Stimulated activated CD8-positive, alpha-beta memory T cell treated with anti-CD3 and anti-CD28 coated beads, Interleukin-4, amount 100 ng/mL, for 24 hours (primary cell): ENCODE results near the gene PPIH.
"Not testable (repeated sequence)": the region's sequence is repeated elsewhere in the genome, so short reads cannot be mapped to it uniquely, and the experiment has no call there.

Experiments used
- DNase-seq: peaks from one replicate; pipeline ENCODE4 v3.0.0-alpha.2; 2020; ENCODE audit warnings: low read depth

The PPIH gene

GRCh38 chr1:42657981-42658876 lies at the start of gene PPIH:
PPIH (plus strand) TSS chr1:42658423; CDS start chr1:42658447, 24 bp downstream.
- DNase-seq = peak; percentile 95

DNA sequence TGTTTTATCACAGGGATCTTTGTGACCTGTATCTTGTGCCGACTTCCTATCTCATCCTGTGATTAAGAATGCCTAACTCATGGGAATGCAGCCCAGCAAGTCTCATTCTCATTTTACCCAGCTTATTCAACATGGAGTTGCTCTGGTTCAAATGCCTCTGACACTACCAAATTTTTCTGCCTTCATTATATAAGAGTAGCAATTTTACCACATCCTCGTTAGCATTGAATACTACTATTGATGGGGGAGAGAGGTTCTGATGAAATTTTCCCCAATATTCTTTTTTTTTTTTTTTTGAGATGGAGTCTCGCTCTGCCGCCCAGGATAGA lies 44.5 kb upstream of the PPIH start:
- no peak for DNase-seq

GRCh38 chr1:42618866-42619265 lies 39.4 kb upstream of the PPIH start:
- DNase-seq = no peak

DNA sequence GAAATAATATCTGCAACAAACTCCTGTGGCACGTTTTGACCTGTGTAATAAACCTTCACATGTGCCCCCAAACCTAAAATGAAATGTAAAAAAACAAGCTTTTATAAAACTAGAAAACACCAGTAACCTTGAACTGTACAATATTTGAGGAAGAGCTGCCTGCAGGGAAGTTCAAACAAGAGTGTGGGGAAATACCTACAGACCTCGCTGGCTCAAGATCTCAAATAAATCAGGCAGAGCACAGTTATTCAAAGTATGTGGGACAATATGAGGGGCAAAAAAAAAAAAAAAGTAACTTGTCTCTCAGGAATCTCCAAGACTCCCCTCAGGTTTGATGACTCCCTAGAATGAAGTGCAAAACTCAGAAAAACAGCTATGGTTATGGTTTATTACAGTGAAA lies 37.9 kb upstream of the PPIH start:
- DNase-seq = no peak

GRCh38 chr1:42621180-42621579 lies 37.0 kb upstream of the PPIH start:
- not testable (repeated sequence) for DNase-seq

- not testable (repeated sequence) for DNase-seq
These were observed 31.0 kb upstream of the PPIH start for GRCh38 chr1:42627205-42627604.

DNA sequence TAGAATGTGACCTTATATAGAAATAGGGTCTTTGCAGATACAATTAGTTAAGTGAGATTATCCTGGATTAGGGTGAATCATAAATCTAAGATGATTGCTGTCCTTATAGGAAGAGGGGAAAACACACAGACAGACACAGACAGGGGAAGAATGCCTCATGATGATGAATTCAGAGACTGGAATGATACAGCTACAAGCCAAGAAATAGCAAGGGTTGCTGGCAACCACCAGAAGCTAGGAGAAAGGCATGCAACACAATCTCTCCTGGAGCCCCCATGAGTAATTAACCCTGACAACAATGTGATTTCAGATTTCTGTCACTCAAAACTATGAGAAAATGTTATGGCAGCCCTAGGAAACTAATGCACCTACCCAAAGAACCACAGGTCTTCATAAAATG lies 19.1 kb upstream of the PPIH start:
- no peak for DNase-seq

DNA sequence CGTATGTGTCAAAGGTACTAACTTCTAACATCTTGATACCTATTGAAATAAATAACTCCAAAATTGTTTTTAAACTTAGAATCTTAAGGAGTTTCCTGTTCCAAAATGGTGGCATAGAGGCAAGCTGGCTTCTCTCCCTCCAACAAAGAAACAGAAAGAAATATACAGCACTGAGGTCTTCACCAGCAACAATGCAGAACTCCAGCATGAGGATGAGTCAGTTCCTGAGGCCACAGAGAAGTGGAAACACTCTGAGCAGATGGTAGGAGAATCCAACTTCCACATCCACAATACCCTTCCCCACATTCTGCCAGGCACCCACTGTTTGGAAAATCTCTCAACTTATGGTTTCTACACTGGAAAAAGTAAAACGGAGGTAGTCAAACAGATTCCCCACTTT lies 12.2 kb upstream of the PPIH start:
- no peak for DNase-seq

DNA sequence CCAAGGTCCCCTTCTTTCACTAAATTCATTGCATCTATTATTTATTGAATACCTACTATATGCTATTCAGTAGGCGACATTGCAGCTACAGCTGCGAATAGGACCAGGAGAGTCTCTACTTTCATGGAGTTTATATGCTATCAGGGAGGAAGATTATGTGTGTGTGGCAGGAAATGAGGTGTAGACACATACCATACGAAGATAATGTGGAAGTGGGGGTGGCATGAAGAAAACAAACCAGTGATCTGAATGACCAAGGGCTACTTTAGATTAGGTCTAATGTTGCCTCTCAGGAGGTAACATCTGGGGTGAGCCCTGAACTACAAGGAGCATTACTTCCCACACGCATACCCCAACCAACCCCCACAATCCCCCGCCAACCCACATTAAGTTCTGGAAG lies 1.0 kb upstream of the PPIH start:
- no peak for DNase-seq

GRCh38 chr1:42658877-42659337 lies 684 bp downstream of the PPIH start:
- DNase-seq = no peak

GRCh38 chr1:42660907-42661500 lies 2.8 kb downstream of the PPIH start:
- DNase-seq = no peak

GRCh38 chr1:42669936-42670335 lies 11.7 kb downstream of the PPIH start:
- no peak for DNase-seq

GRCh38 chr1:42670425-42670824 lies 12.2 kb downstream of the PPIH start:
- DNase-seq = no peak

DNA sequence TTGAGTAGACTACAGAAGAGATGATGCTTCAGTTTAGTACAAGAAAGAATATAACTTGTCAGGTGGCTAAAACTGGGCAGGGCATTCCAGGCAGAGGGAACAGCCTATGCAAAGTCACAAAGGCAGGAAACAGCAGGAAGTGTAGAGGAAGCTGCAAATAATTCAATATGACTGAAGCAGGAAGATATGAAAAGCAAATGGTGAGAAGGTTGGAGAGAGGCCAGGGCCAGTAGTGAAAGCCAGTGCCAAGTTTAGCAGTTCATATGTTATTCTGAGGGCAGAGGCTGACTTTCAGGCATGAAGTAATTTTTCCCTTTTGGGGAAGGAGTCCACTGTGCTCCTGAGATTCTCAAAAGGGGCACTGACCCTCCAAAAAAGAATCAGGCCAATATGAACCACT lies 16.0 kb downstream of the PPIH start:
- no peak for DNase-seq

DNA sequence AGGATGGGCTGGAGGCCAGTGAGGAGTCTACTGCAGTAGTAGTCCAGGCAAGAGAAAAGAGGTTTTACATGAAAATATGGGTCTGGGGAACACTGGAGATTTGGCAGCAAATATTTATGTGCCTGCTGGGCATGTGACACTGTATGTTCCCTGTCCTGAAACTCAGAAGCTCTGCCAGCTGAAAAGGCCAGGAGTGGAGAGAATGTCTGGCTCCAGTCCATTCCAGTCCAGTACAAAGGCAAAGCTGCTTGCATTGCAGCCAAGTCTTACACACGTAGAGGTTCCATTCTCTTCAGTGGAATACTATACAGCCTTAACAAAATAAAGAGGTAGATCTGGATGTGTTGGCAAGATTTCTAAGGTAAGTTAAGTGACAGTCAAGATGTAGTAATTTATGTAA lies 16.5 kb downstream of the PPIH start:
- DNase-seq = no peak

- DNase-seq = no peak
These were observed 17.2 kb downstream of the PPIH start for GRCh38 chr1:42675467-42675866.

DNA sequence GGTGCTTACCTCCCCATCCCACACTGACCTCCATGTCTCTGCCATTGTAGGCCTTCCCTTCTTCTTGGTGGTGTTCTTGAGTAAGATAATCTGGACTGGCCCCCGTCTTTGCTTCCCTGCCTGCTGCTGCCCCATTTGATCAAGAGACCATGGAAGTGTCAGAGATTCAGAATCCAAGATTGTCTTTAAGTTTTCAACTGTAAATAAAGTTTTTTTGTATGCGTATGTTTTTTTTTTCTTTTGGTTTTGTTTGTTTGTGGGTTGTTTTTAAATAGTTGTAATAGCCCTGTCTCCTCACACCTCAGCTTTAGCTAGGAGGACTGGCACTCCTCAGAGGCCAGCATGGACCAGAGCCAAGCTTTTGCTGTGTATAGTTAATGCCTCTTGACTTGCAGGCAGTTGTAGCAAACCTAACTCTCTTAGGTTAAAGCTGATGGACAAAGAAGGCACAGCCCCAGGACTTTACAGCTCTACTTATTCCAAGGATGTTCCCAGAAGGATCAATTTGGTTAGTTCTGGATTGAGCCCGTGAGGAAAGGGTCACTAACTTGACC lies 18.4 kb downstream of the PPIH start:
- DNase-seq = no peak

DNA sequence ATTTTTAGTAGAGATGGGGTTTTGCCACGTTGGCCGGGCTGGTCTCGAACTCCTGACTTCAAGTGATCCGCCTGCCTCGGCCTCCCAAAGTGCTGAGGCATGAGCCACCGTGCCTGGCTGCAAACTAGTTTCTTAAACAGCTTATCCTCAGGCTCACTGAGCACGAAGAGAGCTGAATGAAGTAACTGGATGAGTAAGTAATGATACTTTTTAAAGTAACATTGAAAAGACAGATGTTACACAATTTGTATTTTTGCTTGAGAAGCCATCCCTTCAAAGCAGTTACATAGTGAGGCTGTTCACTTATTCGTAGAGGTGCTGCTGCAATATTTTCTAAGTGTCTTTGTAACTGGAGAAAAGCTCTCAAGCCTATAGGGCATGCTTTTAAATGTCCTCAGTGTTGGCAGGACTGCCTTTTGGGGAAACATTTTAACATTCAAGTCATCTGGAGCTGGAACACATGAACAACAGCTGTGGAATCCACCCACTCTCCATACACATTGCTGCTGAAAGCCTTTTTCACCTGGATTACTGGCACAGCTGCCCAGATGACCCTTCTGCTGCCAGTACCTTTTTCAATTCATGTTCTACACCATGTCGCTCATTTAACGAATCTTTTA lies 21.3 kb downstream of the PPIH start:
- DNase-seq = no peak

DNA sequence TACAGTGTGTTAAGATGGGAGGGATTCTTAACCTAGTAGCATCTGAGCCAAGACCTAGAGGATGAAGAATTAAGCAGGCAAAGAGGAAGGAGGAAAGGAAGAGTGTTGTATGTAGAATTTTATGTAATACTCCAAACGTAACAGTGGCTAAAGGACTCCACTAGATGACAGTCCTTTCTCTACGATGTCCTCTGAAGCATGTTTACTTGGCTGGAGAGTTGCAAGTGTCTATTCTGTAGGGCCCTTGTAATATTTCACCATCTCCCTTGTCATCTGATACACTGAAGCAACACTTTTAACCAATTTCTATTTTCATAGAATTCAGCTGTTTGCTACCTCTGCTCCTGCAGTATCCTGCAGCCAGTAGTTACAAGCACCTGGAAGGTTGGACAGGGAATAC lies 21.8 kb downstream of the PPIH start:
- DNase-seq = no peak

- DNase-seq = no peak
These were observed 22.9 kb downstream of the PPIH start for GRCh38 chr1:42680921-42681683.

DNA sequence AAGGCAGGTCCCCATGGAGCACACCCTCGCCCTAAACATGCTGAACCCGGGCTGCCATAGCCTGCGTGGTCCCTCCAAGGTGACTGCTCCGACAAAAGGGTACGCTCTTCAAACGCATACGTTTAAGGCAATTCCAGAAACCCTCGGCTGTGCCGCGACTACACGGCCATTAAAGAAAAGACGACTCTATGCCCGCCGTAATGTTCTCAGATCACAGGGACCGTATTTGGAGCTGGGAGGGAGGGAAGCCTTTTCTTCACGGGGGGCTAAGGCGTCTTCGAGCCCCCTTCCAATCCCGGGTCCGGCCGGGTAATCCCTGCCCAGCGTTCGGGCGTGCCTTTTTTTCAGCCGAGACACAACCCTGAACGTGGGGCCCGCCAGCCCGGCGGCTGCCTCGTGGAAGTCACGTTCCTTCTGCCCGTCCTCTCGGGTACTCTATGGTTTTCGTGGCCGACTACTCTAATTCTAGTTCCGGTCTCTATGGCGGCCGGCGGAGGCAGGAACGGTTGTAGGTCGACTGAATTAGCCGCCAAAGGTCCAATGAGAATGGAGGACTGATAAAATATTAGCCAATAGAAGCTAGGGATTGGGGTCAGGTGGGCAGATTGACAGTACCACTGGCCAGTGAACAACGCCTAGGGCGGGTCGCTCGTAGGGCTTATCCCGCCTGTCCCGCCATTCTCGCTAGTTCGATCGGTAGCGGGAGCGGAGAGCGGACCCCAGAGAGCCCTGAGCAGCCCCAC lies 23.7 kb downstream of the PPIH start, which contains the start of gene YBX1:
TSS of gene YBX1 (plus strand) at position 678 of the 743 bp plus-strand sequence. CDS start 148 bp downstream, outside the sequence.
- peak; percentile 85 for DNase-seq

DNA sequence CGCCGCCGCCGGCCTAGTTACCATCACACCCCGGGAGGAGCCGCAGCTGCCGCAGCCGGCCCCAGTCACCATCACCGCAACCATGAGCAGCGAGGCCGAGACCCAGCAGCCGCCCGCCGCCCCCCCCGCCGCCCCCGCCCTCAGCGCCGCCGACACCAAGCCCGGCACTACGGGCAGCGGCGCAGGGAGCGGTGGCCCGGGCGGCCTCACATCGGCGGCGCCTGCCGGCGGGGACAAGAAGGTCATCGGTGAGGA lies 24.2 kb downstream of the PPIH start:
- DNase-seq = not testable (repeated sequence)
